PC-3 (cell line): ENCODE data around the gene KCNC1.

ENCODE experiments used
- CTCF ChIP-seq: fragments of 300-600 bp; sonication (generic); conservative IDR thresholded peaks from 2 replicates; pipeline ENCODE4 v1.5.1; 2017; ENCODE audit warnings: antibody characterized with exemption, low read depth, mild to moderate bottlenecking, low read length
- EZH2 ChIP-seq: fragments of 300-600 bp; sonication (generic); IDR thresholded peaks from one replicate; pipeline ENCODE4 v1.6.1; 2017; ENCODE audit warnings: antibody characterized with exemption, mild to moderate bottlenecking, low read length; ENCODE audit not compliant: unreplicated experiment

GRCh38 chr11:17805873-17806272 is 71.3 kb downstream of the KCNC1 start:
- no peak for TF ChIP-seq CTCF
- no peak for TF ChIP-seq EZH2
